C4-2B (cell line): ENCODE results near the gene CACNA1S.

Source experiments
- H3K27ac ChIP-seq: fragments of 450-650 bp; 2 replicates; pipeline ENCODE4 v1.5.1; 2017
- CTCF ChIP-seq: fragments of 450-650 bp; conservative IDR thresholded peaks from 2 replicates; pipeline ENCODE4 v1.5.1; 2017; ENCODE audit warnings: mild to moderate bottlenecking
- ZFX ChIP-seq: fragments of 450-650 bp; IDR thresholded peaks from 2 replicates; pipeline ENCODE4 v1.6.1; 2017

CACNA1S gene

GRCh38 chr1:201011616-201012015 lies 100.6 kb downstream of the CACNA1S start:
- H3K27ac ChIP-seq: no peak overlapping the region
- TF ChIP-seq CTCF (no peak), ZFX (no peak)

- TF ChIP-seq CTCF (no peak), ZFX (no peak)
- no peak overlapping the region for H3K27ac ChIP-seq
These were observed 102.1 kb downstream of the CACNA1S start for GRCh38 chr1:201009962-201010645.

GRCh38 chr1:201008666-201009360 lies 103.4 kb downstream of the CACNA1S start:
- no peak overlapping the region for H3K27ac ChIP-seq
- no peak for TF ChIP-seq ZFX
- TF ChIP-seq CTCF: no peak

- no peak overlapping the region for H3K27ac ChIP-seq
- TF ChIP-seq ZFX: no peak
- no peak for TF ChIP-seq CTCF
These were observed 104.7 kb downstream of the CACNA1S start for GRCh38 chr1:201007481-201007880.

GRCh38 chr1:201006450-201006849 lies 105.8 kb downstream of the CACNA1S start:
- no peak for TF ChIP-seq ZFX
- no peak for TF ChIP-seq CTCF

GRCh38 chr1:201004732-201005131 lies 107.5 kb downstream of the CACNA1S start:
- TF ChIP-seq ZFX: no peak
- TF ChIP-seq CTCF: no peak

More at GRCh38 chr1:201006450-201006849, 105.8 kb downstream of the CACNA1S start:
- H3K27ac ChIP-seq: no peak overlapping the region

GRCh38 chr1:201004154-201004553 lies 108.1 kb downstream of the CACNA1S start:
- TF ChIP-seq CTCF: no peak
- TF ChIP-seq ZFX: no peak

More at GRCh38 chr1:201004732-201005131, 107.5 kb downstream of the CACNA1S start:
- H3K27ac ChIP-seq: no peak overlapping the region

More at GRCh38 chr1:201004154-201004553, 108.1 kb downstream of the CACNA1S start:
- H3K27ac ChIP-seq: no peak overlapping the region
